SKM-1 treated with dmso at 0.1 percent for 144 hours (cell line): ENCODE results near the gene NOTCH2.

Experiments
- DNase-seq: peaks from one replicate; lab custom pipeline; 2025; ENCODE audit not compliant: unreplicated experiment; lab: John Stamatoyannopoulos, UW

The NOTCH2 gene

DNA sequence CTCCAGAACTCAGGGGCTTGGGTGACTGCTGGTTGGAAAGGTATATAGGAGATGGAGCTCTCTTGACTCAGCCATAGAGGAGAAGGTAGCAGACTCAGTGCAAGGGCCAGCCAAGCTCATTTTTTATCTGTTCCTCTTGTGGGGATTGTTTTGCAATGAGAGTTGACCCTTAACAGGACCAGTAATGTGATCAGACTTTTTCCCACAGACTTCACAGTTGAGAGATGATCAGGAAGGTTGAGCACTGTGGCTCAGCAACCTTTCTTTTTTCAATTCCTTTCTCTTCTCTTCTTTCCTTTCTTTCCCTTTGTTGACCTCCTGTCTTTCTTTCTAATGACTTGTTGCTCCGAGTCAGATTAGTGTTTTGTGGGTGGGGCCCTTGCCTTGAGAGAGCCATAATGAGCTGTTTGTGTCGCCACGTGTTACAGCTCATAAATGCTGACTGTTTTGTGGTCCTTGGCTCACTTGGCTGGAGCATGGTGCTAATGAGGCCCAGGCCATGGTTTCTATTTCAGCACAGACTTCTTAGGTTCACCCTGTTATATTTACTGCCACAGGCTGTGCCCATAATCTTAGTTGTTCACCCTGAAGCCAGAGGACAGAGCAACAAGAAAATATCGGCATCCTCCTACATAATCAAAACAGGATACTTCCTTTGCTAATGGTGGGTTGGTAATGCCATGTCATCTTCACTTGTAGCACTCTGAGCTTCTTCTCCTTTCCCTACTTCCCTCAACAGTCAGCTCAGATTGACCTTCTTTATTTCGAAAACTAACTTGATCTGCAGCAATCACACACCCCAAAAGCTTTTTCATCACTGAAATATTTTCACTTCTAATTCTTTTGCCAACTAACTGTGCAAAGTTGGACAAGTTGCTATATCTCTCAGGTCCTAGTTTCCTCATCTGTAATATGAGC, 187.1 kb downstream of the NOTCH2 start:
- peak; percentile 30 for DNase-seq

DNA sequence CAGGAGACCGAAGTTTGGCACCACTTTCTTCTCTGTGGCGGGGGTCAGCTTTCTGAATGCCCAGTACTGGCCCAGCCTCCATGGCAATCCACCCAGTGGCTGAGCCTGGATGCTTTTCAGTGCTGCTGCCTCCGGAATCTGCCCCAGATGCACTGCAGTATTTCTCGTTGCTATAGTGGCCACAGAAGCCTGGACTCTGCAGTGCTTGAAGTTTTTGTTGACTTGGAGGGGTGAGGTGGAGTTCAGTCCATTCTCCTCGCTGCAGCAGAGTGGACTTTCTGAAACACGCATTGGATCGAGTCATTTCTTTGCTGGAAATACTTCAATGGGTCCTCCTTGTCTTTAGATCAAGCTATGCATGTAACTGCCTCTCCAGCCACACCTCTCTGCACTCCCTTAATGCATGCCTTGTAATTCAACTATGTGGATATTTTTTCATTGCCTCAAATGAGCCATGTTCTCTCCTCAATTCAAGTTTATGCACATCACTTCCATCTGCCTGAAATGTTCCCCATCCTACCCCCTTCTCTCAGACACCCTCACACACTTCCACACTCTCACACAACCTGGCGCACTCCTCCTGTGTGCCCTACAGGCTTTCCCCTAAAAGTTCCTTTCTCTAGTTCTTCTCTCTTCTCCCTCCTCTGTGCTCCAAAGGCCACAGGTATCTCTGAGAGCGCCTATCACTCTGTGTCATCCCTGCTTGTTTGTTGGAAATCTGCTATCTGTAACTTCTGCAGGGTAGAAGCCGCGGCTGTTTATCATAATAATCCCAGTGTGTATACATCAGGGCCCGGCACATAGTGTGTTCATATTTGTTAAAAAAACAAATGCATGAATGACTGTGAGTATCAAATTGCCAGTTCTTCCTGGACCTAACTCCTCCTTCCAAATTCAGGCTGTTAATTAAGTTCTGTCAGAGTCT, 189.7 kb downstream of the NOTCH2 start:
- DNase-seq: no peak

DNA sequence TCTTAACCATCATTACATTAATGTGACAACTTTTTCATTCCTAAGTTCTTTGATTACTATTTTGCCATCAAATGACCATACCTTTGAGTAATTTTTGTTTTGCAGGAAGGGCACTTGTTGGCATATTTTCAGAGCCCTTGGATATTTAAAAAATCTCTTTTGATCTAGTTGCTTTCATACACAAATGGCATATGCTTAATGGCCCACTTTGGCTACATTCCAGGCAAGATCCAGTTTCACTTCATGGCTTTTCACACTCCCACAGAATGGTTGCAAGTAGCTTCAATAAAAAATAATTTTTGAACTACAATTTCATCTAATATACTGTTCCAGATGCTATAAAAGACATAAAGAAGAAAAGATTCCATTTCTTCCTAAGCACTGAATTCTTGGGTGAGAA, 191.3 kb downstream of the NOTCH2 start:
- DNase-seq: no peak

DNA sequence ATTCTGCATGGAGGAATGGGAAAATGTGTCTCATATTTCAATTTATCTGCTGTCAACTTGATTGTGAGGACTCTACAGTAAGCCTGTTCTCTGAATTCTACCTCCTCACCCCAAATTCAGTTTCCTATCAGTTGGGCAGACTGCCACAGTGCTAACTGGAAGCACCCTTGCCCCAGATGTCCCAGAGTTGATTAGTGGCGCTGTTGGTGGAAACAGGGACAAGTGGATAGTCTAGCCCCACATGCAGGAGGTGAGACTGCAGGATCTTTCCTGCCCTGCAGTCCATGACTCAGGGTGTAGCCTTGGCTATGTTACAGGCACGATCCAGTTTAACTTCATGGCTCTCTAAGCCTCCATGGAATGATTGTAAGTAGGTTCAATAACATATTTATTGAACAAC, 195.3 kb downstream of the NOTCH2 start:
- no peak for DNase-seq

DNA sequence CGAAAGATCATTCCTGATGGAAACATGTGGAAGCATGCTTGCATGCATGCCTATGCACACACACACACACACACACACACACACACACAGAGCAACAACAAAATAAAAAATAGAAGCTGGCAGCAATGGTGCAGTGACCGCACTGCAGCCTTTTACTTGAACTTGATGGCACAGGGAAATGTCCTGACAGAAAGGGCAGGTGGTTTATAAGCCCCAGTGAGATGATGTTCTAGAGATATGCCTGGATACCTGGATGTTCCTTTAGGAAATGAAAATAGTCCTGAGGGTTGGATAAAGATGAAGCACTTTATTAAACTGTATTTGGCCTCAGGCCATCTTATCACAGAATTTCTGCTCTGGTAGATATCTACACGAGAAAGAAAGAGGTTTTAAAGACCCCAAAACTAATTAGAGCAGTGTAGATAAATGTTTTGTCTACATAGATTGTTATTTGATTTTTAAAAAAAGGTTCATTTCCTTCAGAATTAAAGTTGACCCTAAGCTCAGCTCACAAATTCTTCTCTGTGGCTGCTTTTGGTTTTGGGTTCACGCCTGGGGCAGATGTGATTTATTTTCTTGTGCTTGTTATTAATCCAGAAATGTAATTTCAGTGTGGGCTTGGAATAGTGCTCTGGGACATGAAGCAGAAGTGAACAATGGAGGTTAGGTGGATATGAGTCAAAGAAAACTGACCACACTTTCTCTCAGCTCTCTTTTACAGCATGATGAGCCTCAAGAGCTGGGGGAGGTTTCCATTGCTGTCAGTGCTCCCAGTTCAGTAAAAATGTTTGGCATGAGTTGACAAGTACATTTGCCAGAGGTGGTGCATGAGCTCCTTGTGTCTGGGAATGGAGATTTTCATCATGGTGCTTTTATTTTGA, 196.1 kb downstream of the NOTCH2 start:
- no peak for DNase-seq

DNA sequence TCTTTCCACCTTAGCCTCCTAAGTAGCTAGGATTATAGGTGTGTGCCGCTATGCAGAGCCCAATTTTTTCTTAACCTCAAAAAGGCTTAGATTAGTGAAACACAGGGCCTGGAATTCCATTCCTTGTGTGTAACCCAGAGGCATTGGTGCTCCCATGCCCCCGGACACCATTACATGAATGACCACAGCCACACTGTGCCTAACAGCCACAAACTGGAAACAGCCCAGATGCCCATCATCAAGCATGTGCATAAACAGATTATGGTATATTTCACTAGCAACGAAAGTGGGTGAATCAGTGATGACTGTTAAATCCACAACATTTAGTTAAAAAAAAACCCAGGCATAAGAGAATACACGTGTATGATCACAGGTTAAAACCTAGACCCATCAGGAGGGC, 197.6 kb downstream of the NOTCH2 start:
- no peak for DNase-seq

DNA sequence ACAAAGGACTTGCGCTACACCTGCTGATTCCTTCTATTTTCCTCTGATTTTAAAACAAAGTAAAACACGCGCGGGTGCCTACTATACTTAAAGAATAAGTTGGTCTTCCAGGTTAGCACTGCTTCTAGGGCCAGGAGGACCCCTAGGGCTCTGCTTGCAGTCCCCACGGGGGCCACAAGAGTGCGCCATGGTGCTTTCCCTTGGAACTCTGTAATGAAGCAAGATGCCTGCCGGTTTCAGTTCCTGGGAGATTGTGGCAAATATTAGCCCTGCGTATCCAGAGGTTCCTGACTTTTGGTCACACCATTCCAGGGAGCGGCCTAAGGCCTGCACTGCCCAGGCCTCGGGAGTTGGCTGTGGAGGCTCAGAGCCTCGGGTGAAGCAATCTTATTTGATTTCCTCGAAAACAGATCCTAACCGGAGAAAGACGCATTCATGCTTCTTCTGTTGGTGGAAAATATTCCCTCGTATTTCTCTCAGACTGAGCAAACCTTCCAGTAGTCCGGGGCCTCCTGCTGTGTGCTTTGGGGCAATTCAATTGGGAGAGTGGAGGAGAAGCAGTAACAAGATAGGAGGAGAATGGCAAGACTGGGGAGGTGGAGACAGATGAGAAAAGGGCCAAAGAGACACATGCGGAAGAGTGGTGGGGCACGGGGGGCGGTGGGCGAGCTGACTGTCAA, 198.4 kb downstream of the NOTCH2 start:
- peak; percentile 69 for DNase-seq

DNA sequence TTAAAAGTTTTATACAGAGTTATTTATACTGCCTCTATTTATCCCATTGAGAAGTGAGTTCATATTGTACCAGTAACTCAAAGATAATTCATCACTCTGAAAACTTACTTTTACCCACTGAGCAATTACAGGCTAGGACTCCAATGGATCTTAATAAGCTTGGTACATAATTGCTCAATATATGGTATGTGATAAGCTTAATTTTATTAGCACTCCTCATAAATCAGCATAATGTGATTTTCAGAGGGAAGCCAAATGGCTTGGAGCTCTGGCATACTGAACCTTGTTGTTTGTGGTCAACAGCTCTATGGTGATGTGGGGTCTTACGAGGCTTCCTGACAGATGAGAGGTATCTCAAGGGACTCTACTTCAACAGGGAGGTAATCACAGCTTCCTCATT, 199.5 kb downstream of the NOTCH2 start:
- DNase-seq: no peak

DNA sequence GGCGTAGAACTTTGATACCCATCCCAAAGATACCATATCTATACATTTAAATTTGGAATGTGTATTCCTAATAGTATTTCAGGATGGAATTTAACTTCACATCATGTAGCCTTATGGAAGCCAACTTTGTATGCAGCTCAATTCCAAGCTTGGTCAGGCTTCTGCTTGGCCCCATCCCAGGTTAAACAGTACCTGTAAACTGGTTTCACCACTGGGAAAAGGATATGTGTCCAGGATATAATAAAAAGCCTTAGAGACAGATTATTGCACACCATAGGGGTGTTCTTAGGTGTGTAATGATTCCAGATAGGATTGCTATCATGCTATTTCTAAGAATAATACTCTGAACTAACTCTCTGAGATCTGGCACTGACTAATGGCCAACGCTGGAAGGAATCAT, 201.3 kb downstream of the NOTCH2 start:
- DNase-seq: no peak

DNA sequence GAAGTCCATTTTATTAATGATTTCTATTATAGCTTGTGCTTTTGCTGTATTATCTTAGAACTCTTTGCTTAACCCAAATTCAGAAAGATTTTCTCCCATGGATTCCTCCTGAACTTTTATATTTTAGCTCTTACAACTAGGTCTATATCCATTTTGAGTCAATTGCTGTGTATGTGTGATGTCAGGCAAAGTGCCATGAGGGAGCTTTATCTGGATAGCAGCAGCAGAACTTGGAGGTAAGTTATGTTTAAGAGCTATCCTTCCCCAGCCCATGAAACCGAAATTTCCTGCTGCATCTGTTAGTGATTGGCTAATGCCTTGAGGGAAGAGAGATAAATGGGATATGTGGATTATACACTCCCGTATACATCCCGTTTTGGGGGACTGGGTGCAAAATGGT, 203.0 kb downstream of the NOTCH2 start:
- DNase-seq: no peak

DNA sequence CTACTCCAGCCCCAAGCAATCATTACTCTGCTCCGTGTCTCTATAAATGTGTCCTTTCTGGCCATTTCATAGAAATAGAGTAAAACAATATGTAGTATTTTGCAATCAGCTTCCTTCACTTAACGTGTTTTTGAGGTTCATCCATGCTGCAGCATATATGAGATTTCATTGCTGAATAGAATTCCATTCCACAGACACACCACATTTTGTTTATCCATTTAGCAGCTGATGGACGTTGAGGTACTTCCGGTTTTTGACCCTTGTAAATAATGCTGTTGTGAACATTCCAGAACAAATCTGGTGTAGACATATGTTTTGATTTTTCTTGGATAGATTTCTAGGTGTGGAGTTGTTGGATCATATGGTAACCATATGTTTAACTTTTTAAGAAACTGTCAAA, 203.8 kb downstream of the NOTCH2 start:
- no peak for DNase-seq

DNA sequence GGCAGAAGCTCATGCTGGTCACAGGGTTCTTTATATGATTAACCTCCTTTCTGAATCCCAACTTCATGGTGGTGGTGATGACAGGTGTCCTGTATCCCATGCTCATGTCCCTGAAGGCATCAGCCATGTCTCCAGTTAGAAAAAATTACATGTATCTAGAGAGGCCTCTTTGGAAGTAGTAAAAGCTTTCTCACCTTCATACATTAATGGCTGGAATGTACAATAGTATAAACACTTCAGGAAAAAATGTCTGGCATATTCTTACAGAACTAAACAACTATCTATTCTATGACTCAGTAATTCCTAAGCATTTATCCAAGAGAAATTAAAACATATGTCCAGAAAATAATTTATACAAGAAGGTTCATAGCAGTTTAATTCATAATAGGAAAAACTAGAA, 207.2 kb downstream of the NOTCH2 start:
- no peak for DNase-seq
